Muscle layer of duodenum (tissue), 2 donors: ENCODE data around the gene KBTBD13.
"Not testable (repeated sequence)": the region's sequence is repeated elsewhere in the genome, so short reads cannot be mapped to it uniquely, and the experiment has no call there.

Experiments used
- H3K27ac ChIP-seq: one replicate; pipeline ENCODE4 v1.7.0; 2013; ENCODE audit warnings: mild to moderate bottlenecking, low read length
- H3K27me3 ChIP-seq: one replicate; pipeline ENCODE4 v1.7.0; 2013; ENCODE audit warnings: low read depth, mild to moderate bottlenecking, control low read depth, low read length
- H3K36me3 ChIP-seq, 2 donors: one replicate each; pipeline ENCODE4 v1.7.0; 2013; ENCODE audit warnings: low read length in 2 of 2, control low read depth in 1 of 2, mild to moderate bottlenecking in 1 of 2; ENCODE audit not compliant: insufficient read depth in 2 of 2, control insufficient read depth in 1 of 2
- H3K4me1 ChIP-seq, 2 donors: one replicate each; pipeline ENCODE4 v1.7.0; 2013; ENCODE audit warnings: low read length in 2 of 2, mild to moderate bottlenecking in 2 of 2, control low read depth in 1 of 2, moderate library complexity in 1 of 2; ENCODE audit not compliant: insufficient read depth in 2 of 2, control insufficient read depth in 1 of 2
- H3K4me3 ChIP-seq, 2 donors: one replicate each; pipeline ENCODE4 v1.7.0; 2013; ENCODE audit warnings: low read length in 2 of 2, low read depth in 1 of 2, mild to moderate bottlenecking in 1 of 2
- H3K9me3 ChIP-seq, 2 donors: one replicate each; pipeline ENCODE4 v1.7.0; 2013; ENCODE audit warnings: low read length in 2 of 2, control low read depth in 1 of 2, mild to moderate bottlenecking in 1 of 2; ENCODE audit not compliant: control insufficient read depth in 1 of 2
- donor health status: healthy.

Gene KBTBD13

GRCh38 chr15:65071381-65071811 is 5.2 kb upstream of the KBTBD13 start:
- Histone ChIP-seq H3K9me3 (no peaks in the 10 kb centered on the region), H3K4me1 (peaks cover 6 to 23% of the 10 kb centered on the region in 2 donors), H3K27me3 (peaks cover 16% of the 10 kb centered on the region), H3K27ac (no peak overlapping the region), H3K4me3 (no peak overlapping the region), H3K36me3 (no peaks in the 10 kb centered on the region)

DNA sequence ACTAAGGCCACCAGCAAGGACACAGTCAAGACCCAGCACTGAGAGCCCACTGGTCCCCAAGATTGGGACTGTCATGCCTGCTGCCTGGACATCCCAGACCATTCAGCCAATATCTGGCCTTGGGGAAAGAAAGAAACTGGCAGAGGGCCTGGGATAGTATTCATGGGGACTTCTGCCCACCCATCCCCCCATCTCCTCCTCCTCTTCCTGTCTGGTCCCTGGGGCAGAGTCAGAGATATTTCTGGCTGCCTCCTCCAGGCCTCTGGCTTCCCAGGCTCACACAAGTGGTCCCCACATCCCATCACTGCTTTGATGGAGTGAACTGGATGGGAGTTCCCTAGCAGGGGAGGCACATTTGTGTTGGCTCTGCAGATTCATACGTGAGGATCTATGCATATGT is 4.5 kb upstream of the KBTBD13 start:
- peaks cover 14% of the 10 kb centered on the region for H3K27me3 ChIP-seq
- no peak overlapping the region for H3K4me3 ChIP-seq
- H3K4me1 ChIP-seq = peaks cover 6 to 29% of the 10 kb centered on the region in 2 donors
- H3K36me3 ChIP-seq = no peaks in the 10 kb centered on the region
- no peak overlapping the region for H3K27ac ChIP-seq
- no peaks in the 10 kb centered on the region for H3K9me3 ChIP-seq

GRCh38 chr15:65072617-65073016 is 3.9 kb upstream of the KBTBD13 start:
- peaks cover 6 to 29% of the 10 kb centered on the region in 2 donors for H3K4me1 ChIP-seq
- no peak overlapping the region for H3K4me3 ChIP-seq
- no peaks in the 10 kb centered on the region for H3K36me3 ChIP-seq
- H3K27me3 ChIP-seq = peaks cover 8% of the 10 kb centered on the region
- no peaks in the 10 kb centered on the region for H3K9me3 ChIP-seq
- H3K27ac ChIP-seq = no peak overlapping the region

- peaks cover 6 to 24% of the 10 kb centered on the region in 2 donors for H3K4me1 ChIP-seq
- not testable (repeated sequence) for H3K4me3 ChIP-seq, H3K36me3 ChIP-seq, H3K27ac ChIP-seq, H3K27me3 ChIP-seq, H3K9me3 ChIP-seq
Observed at GRCh38 chr15:65074946-65075345, 1.6 kb upstream of the KBTBD13 start.

DNA sequence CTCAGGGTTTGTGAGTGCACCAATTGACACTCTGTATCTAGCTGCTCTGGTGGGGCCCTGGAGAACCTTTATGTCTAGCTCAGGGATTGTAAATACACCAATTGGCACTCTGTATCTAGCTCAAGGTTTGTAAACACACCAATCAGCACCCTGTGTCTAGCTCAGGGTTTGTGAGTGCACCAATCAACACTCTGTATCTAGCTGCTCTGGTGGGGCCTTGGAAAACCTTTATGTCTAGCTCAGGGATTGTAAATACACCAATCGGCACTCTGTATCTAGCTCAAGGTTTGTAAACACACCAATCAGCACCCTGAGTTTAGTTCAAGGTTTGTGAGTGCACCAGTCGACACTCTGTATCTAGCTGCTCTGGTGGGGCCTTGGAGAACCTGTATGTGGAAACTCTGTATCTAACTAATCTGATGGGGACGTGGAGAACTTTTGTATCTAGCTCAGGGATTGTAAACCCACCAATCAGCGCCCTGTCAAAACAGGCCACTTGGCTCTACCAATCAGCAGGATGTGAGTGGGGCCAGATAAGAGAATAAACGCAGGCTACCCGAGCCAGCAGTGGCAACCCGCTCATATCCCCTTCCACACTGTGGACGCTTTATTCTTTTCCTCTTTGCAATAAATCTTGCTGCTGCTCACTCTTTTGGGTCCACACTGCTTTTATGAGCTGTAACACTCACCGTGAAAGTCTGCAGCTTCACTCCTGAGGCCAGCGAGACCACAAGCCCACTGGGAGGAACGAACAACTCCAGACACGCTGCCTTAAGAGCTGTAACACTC is 745 bp upstream of the KBTBD13 start:
- not testable (repeated sequence) for H3K27ac ChIP-seq, H3K27me3 ChIP-seq, H3K36me3 ChIP-seq, H3K9me3 ChIP-seq, H3K4me3 ChIP-seq
- H3K4me1 ChIP-seq = peaks cover 6 to 21% of the 10 kb centered on the region in 2 donors

DNA sequence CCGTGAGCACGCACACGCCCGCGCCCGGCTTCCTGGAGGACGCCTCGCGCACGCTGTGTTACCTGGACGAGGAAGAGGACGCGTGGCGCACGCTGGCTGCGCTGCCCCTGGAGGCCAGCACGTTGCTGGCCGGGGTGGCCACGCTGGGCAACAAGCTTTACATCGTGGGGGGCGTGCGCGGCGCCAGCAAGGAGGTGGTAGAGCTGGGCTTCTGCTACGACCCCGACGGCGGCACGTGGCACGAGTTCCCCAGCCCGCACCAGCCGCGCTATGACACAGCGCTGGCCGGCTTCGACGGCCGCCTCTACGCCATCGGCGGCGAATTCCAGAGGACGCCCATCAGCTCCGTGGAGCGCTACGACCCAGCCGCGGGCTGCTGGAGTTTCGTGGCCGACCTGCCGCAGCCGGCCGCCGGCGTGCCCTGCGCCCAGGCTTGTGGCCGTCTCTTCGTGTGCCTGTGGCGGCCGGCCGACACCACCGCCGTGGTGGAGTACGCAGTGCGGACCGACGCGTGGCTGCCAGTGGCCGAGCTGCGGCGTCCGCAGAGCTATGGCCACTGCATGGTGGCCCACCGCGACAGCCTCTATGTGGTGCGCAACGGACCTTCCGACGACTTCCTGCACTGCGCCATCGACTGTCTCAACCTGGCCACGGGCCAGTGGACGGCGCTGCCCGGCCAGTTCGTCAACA is 890 bp downstream of the KBTBD13 start:
- no peaks in the 10 kb centered on the region for H3K36me3 ChIP-seq
- H3K27ac ChIP-seq = no peak overlapping the region
- H3K4me3 ChIP-seq = peak overlapping the region in 1 of 2 donors; percentile 18
- H3K27me3 ChIP-seq = no peaks in the 10 kb centered on the region
- peaks cover 0 to 11% of the 10 kb centered on the region in 2 donors for H3K4me1 ChIP-seq
- H3K9me3 ChIP-seq = no peaks in the 10 kb centered on the region

DNA sequence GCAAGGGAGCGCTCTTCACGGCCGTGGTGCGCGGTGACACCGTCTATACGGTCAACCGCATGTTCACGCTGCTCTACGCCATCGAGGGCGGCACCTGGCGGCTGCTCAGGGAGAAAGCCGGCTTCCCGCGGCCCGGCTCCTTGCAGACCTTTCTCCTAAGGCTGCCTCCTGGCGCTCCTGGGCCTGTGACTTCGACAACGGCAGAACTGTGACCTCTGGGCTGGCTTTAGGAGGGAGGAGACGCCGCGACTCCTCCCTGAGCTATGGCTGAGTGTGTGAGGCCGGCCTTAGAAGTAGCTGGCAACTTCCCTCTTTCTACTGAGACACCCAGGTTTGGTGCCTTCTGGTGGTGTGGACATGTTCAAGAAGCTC is 1.4 kb downstream of the KBTBD13 start:
- Histone ChIP-seq H3K27ac (no peak overlapping the region), H3K4me3 (peak overlapping the region in 1 of 2 donors; percentile 18)

DNA sequence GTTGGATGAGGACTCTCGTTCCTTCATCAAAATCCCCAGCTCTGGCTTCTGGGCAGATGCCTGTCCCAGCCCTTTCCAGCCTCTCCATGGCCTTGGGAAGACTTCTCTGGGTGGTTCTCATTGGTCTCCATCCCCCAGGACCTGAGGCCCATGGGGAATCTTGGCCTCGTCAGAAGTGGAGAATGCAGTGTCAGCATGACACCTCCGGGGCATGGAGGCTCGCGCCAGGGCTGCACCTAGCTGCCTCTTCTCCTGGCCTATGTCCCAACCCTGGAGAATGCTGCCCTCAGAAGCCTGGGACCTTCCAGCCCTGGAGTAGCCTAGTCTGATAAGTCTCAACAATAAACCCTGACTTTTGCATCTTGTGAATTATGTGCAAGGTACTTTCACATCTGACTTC is 3.0 kb downstream of the KBTBD13 start:
- no peaks in the 10 kb centered on the region for H3K9me3 ChIP-seq
- H3K4me1 ChIP-seq = peaks cover 6 to 24% of the 10 kb centered on the region in 2 donors
- H3K4me3 ChIP-seq = no peak overlapping the region
- H3K36me3 ChIP-seq = no peaks in the 10 kb centered on the region
- no peak overlapping the region for H3K27ac ChIP-seq
- H3K27me3 ChIP-seq = no peaks in the 10 kb centered on the region

More for the DNA sequence above, 1.4 kb downstream of the KBTBD13 start:
- H3K9me3 ChIP-seq = no peaks in the 10 kb centered on the region
- no peaks in the 10 kb centered on the region for H3K27me3 ChIP-seq
- no peaks in the 10 kb centered on the region for H3K36me3 ChIP-seq
- H3K4me1 ChIP-seq = peaks cover 5 to 16% of the 10 kb centered on the region in 2 donors

DNA sequence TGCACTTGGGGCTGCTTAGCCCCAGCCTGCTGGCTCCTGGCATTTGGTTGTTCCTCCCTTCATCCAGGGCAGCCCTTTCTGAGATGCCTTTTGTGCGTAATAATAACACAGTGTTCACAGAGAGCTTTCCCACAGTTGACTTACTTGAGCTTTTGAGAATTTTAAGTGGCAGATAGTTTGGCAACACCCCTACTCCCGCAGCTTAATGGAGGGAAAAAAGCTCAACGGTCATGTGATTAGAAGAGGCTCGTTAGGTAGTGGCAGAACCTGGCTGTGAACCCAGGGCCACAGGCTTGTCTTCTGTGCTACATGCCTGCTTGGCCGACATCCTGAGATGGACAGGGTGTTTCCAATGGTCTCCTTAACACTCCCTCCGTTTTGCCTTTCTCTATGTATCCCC is 4.7 kb downstream of the KBTBD13 start:
- Histone ChIP-seq H3K4me3 (no peak overlapping the region), H3K4me1 (peaks cover 6 to 24% of the 10 kb centered on the region in 2 donors), H3K27me3 (no peaks in the 10 kb centered on the region), H3K27ac (no peak overlapping the region), H3K36me3 (no peaks in the 10 kb centered on the region), H3K9me3 (no peaks in the 10 kb centered on the region)

GRCh38 chr15:65081758-65082157 is 5.2 kb downstream of the KBTBD13 start:
- Histone ChIP-seq H3K9me3 (no peaks in the 10 kb centered on the region), H3K4me3 (no peak overlapping the region), H3K27ac (no peak overlapping the region), H3K27me3 (no peaks in the 10 kb centered on the region), H3K36me3 (no peaks in the 10 kb centered on the region), H3K4me1 (peaks cover 6 to 21% of the 10 kb centered on the region in 2 donors)

GRCh38 chr15:65082303-65082953 is 5.9 kb downstream of the KBTBD13 start:
- no peak overlapping the region for H3K4me3 ChIP-seq
- H3K36me3 ChIP-seq = no peaks in the 10 kb centered on the region
- no peaks in the 10 kb centered on the region for H3K27me3 ChIP-seq
- H3K27ac ChIP-seq = no peak overlapping the region
- no peaks in the 10 kb centered on the region for H3K9me3 ChIP-seq
- peaks cover 6 to 18% of the 10 kb centered on the region in 2 donors for H3K4me1 ChIP-seq
